ENCODE data around the gene PTGR2.
"Not testable (repeated sequence)": the region's sequence is repeated elsewhere in the genome, so short reads cannot be mapped to it uniquely, and the experiment has no call there.

GRCh38 chr14:73827190-73827589 lies 24.4 kb upstream of the PTGR2 start:
- not testable (repeated sequence) for TF ChIP-seq EZH2 (IDR thresholded peaks at IDR 0.05; ENCODE audit: insufficient read depth, low read length); CTCF (IDR thresholded peaks at IDR 0.05; ENCODE audit: insufficient read depth, low read depth, low read length)
